NCI-H748 (cell line): ENCODE measurements around the gene ITSN2.
"Not testable (repeated sequence)": the region's sequence is repeated elsewhere in the genome, so short reads cannot be mapped to it uniquely, and the experiment has no call there.

Experiments used
- DNase-seq: peaks from one replicate; lab custom pipeline; 2025; ENCODE audit not compliant: unreplicated experiment; lab: John Stamatoyannopoulos, UW

The ITSN2 gene

DNA sequence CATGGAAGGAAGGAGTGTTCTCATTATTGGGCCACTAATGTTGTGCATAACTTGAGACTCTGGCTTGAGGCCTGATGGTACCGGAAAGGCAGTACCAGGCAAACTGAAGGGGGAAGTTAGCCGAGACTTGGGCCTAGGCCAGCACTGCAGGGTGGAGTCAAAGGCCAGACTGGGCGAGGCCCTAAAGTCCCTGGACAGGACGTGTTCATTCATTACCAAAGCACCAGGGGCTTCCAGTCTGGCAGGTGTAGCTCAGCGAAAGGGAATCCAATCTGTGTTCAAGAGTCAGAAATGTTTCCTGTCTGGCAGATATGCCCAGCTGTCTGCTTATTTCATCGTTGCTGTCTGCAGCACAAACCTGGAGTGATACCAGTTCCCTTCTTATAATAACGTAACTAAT is 4.7 kb upstream of the ITSN2 start:
- DNase-seq, result peak; percentile 92

DNA sequence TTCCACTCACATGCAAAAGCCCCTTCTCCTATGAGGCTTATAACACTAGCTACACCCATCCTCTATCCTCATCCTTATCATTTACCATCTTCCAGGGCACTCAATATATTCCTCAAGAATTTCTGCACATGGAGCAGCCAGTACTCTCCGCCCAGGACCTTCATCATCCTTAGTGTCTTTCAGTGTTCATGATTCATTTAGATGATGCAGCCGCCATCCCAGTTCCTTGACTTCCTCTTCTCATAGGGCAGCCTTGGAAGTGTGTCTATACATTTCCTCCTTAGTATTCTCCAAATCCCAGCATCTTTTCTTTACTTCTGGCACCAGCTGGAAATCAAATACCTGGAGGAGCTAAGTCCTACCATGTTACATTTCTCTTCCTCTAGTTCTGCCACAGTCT is 3.0 kb upstream of the ITSN2 start:
- no peak for DNase-seq

GRCh38 chr2:24362253-24362652 is 1.9 kb upstream of the ITSN2 start:
- no peak for DNase-seq

GRCh38 chr2:24360963-24361330 is 611 bp upstream of the ITSN2 start:
- DNase-seq, result no peak

DNA sequence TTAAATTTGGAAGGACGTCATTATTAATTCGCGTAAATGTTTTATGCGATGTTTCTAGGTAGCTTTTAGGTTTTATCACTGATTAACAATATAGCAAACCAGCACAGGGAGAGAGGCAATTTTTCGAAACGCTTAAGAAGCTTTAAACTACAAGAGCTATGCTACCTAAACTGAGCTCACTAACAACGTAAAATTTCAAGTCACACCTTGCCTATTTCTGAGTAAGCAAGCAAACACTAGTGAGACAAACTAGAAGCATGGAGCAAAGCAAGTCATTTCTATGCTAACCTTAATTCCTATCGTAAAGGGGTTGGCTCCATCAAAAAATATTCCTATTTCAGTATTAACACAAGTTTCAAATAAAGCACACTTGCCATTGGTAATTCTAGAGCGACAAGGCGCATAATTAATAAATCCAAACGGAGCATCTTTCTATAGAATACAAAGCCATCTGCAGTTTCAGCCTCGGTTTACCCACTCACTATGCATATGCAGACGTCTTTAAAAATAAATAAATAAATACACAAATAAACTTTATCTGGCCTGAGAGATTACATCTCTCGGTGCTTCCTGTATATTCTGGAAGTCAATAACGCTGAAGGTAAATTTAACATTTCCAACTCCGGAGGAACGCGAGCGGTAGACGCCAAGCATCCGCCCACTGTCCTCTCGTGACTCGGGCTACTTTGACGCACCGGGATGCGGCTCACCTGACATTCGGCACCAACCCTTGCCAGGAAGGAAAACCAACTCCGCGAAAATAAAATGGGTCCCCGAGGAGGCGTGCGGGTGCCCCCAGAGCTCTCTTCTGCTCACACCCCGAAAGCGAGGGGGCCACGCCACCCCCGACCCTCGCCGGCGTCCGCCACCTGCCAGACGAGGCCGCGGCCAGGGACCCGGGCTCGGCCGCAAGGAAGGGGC is 947 bp downstream of the ITSN2 start:
- peak; percentile 53 for DNase-seq

- not testable (repeated sequence) for DNase-seq
Observed at GRCh38 chr2:24357767-24358166, 2.6 kb downstream of the ITSN2 start.

GRCh38 chr2:24357115-24357514 is 3.2 kb downstream of the ITSN2 start:
- not testable (repeated sequence) for DNase-seq

GRCh38 chr2:24354957-24355356 is 5.4 kb downstream of the ITSN2 start:
- no peak for DNase-seq

- DNase-seq, result no peak
Observed at GRCh38 chr2:24354395-24354794, 5.9 kb downstream of the ITSN2 start.

DNA sequence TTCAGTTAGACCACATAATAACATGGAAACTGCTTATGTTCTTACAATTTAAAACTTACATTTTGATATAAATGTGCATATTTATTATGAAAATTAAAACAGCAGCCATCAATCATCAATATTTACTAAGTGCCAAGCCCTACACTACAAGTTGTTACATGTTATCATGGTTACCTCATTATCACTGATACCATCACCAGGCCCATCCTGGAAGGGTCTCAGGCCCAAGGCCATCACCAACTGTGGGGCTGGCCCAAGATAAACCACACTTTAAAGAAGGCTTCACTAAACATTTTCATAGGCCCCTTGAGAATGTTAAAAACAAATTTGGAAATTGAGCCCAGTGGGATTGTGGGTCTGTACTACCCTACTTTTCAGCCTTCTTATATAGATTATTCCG is 6.4 kb downstream of the ITSN2 start:
- no peak for DNase-seq

- DNase-seq, result no peak
Observed at GRCh38 chr2:24353364-24353763, 7.0 kb downstream of the ITSN2 start.

DNA sequence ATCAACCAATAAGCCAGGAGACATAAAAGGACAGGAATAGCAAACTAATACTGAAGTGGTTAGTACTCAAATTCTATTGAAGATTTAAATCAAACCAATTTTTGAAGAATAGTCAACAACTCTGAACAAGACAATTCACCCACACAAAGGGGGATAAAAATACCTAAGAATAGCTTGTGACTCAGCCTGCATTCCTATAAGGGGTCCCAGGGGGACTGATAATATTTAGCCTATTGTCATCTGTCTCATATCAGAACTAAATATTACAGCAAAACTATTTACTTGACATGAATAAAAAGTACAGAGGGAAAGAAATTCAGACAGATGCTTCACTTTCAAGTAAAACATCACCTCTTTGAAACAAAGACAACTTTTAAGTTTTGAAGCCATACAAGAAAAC is 7.7 kb downstream of the ITSN2 start:
- DNase-seq, result no peak

DNA sequence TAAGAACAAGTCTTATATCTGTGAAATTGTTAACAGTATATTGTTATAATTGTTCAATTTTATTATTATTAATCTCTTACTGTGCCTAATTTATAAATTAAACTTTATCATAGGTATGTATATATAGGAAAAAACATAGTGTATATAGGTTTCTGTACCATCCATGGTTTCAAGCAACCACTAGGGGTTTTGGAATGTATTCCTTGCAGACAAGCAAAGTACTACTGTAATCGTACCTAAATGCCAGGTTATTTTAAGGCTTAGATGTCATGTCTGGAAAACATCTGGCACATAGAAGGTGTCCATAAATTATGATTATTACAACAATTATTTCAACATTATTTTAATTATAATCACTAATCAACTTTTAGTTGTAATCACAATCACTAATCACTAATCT is 8.4 kb downstream of the ITSN2 start:
- DNase-seq, result no peak

GRCh38 chr2:24351627-24351938 is 8.8 kb downstream of the ITSN2 start:
- DNase-seq, result no peak

- no peak for DNase-seq
Observed at GRCh38 chr2:24350826-24351626, 9.3 kb downstream of the ITSN2 start.

GRCh38 chr2:24349097-24349496 is 11.2 kb downstream of the ITSN2 start:
- no peak for DNase-seq

DNA sequence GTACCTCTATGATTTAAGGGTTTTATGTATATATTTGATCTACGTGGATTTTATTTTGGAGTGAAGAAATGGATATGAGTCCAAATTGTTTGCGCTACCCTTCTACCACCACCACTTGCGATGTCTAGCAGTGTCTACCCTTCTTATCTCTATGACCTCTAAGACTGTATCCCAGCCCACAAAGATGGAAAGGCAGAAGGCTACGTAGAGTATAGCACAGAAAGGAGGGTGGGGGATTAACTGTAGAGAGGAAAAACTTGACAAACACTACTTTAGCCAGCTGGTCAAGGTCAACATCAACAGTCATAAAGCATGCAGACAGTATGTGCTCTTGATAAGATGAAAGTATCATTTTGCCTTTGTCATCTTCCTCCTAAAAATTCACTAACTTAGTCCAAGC is 14.4 kb downstream of the ITSN2 start:
- no peak for DNase-seq

DNA sequence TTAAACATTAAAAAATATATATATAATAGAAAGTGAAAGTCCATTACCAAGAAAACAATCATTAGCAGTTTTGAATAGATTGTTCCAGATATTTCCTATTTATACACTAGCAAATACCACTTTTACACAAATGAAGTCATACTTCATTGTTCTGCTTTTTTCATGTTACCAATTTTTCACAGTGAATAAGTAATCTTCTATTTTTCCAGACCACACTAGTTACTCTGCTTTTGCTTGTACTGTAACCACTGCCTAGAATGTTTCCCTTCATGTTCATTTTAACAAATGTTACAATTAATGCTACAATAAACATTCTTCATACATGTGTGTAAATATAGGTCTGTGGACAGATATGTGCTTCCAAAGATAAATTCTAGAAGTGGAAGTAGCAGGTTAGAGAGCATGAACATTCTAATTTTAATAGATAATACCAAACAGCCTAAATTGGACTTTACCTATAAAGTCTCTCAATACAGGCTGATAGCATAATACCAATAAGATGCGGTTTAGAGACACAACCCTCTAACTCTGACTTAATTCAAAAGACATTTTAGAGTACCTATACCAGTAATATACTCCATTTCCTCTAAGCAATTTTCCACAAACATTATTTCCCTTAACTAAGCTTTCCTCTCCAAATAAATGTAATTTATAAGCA is 17.0 kb downstream of the ITSN2 start:
- DNase-seq, result no peak

DNA sequence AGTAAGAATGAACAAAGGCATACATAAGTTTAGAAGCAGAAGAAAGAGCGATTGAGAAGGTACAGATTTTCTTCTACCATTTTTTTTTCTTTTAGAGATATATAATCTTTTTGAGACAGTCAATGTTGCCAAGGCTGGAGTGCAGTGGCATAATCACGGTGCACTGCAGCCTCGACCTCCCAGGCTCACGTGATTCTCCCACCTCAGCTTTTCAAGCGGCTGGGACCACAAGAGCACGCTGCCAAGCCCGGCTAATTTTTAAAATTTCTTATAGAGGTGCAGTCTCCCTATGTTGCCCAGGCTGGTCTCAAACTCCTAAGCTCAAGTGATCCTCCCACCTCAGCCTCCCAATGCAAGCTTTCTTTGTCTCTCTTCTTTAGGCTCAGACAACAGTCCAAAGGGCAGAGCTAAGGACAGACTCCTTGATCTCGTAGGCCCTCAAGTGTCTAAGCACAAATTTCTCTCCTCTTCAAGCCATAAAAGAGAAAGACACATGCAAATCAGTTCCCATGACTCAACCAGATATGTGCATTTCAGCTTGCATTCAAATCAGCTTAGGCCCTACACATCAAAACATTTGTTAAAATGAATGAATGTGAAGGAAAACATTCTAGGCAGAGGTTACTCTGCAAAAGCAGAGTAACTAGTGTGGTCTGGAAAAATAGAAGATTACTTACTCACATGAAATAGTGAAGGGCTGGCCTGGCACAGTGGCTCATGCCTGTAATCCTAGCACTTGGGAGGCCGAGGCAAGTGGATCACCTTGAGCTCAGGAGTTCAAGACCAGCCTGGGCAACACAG is 18.0 kb downstream of the ITSN2 start:
- no peak for DNase-seq

- DNase-seq, result no peak
Observed at GRCh38 chr2:24339856-24340262, 20.5 kb downstream of the ITSN2 start.

- not testable (repeated sequence) for DNase-seq
Observed at GRCh38 chr2:24339098-24339497, 21.2 kb downstream of the ITSN2 start.
